22Rv1 (cell line): ENCODE measurements around the gene NKX6-1.

Experiments used
- H3K27ac ChIP-seq: fragments of 450-650 bp; 2 replicates; pipeline ENCODE4 v1.5.1; 2017
- CTCF ChIP-seq: fragments of 450-650 bp; IDR thresholded peaks from 2 replicates; pipeline ENCODE4 v1.5.1; 2017; ENCODE audit warnings: mild to moderate bottlenecking
- ZFX ChIP-seq: fragments of 450-650 bp; IDR thresholded peaks from 2 replicates; pipeline ENCODE4 v1.6.1; 2017; ENCODE audit warnings: antibody characterized with exemption, borderline replicate concordance

Gene NKX6-1

DNA sequence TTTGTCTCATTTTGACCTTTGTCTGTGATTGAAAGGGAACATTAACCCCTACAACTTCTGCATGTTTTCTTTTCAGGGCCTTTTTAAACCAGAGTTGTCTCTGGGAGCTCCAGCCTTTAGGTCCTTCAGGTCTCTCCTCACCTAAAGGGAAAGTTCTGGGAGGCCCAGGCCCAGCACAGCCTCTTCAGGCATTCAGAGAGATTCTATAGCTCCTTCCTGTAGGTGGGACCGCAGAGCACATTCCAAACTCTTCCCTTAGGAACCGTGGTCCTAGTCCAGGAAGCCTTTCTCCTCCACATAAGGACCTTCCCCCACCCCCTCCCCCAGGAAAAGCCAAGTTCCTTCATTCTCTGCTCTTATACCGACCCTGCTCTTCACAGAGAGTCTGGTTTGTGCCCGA, 14.9 kb downstream of the NKX6-1 start:
- TF ChIP-seq ZFX, result no peak
- TF ChIP-seq CTCF, result no peak
- no peak overlapping the region for H3K27ac ChIP-seq

DNA sequence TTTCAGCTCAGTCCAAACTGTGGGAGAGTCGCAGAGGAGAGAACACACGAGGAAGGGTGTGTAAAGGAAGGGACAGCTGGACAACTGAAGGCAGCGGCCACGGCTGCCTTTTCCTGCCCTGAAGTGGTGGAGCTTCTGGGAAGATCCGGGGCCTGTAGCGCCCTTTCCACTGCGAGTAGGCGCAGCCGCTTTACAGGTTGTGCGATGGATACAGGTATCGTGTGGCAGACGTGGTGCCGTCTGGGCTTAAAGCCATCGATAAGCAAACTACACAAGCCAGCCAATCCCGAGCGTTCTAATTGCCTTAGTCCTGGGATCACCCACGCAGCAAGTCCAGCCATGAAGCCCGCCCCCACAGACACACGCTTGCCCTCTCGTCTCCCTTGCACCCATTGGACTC, 15.4 kb downstream of the NKX6-1 start:
- H3K27ac ChIP-seq, result no peak overlapping the region
- no peak for TF ChIP-seq CTCF
- TF ChIP-seq ZFX, result no peak

DNA sequence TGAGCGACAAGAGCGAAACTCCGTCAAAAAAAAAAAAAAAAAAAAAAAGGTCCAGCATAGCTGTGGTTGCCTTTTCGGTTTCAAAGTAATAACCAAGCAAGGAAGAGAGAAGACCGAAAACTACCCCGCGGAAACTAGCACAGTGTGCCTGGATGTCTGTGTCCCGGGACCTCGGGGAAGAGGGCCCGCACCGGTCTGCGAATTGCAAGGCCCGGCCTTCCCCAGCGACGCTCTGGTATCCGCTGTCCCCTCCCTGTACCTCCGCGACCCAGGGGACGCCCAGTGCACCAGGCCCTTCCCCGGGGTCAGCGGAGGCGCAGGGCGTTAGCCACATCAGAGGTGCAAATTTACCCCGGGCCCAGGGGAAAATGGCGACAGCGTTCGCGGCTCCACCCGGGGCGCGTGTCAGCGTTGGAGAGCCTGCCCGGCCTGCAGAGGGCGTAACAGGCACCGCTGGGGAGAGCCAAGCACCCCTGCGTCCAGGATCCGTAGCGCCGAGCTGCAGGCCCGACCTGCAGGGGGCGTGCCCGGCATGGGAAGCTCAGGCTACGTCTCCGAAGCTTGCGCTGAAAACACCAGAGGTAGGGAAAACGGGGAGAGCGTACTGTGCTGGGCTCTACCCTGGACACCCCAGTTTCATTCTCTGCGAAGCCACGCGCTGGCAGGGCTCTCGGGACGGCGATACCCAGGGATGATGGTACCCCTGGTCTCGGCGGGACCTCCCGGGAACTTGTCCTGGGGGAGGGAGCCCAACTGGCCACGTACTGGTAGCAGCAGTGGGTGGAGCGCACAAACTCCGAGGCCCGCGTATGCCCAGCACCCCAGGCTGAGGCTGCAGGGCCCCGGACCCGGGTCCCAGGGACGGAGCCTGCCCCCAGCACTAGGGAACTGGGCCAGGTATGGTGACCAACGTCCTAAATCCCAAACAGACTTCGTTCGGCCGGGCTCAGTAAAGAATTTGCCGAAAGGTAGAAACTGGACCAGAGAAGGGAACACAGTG, 16.2 kb downstream of the NKX6-1 start:
- no peak overlapping the region for H3K27ac ChIP-seq
- TF ChIP-seq ZFX, result no peak
- TF ChIP-seq CTCF, result peak; percentile 42

GRCh38 chr4:84481860-84482245, 17.2 kb downstream of the NKX6-1 start:
- TF ChIP-seq CTCF (no peak), ZFX (no peak)
- no peak overlapping the region for H3K27ac ChIP-seq

DNA sequence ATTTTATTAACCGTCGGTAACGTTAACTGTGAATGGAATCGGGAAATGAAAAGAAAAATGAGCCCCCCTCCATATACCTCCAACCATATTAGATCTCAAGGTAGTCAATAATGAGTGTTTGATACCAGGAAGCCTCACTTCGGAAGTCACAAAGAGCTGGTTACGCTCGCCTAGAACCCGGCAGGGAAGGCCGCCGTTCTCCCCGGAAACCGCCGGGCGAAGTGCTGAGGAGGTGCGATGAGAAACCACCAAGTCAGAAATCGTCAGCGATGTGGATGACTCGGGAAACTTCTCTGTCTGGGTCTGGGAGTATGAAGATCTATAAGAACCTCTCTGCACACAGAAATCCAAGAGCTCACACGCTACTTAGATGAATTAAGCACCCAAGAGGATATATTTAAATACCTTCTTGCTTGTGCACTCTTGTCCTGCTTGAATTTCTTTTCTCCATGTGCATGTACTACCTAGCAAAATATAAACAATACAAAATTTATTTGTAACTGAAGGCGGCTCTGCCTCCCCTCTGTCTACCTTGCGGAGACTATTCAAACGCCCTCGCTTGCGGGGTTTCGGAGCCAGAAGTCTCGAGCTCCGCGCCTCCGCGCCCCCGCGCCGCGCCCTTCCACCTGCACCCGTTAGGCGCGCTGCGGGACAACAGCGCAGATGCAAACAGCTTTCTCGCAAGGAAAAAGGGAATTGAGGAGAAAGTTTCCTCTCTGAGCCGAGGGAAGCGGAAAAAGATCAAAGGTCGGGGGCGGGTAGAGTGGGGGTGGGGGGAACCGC, 17.8 kb downstream of the NKX6-1 start:
- no peak overlapping the region for H3K27ac ChIP-seq
- TF ChIP-seq ZFX (no peak), CTCF (no peak)

DNA sequence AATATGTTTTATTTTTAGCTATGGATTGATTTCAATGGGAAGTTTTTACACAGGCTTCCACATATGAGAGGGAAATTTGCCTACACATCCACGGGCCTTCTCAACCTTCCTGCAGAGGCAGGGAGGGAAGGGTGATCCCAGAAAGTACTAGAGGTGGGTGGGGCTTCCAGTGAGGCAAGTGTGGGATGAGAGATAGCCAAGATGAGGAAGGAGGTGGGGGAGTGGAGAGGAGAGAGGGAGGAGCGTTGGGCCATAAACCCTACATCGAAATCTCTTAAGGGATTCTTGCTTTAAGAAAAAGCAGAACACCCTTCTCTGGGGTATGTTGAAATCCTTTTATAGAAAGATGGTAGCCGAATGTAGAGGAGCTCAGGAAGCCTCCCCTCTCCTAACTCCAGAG, 19.0 kb downstream of the NKX6-1 start:
- no peak overlapping the region for H3K27ac ChIP-seq
- TF ChIP-seq CTCF, result no peak
- TF ChIP-seq ZFX, result no peak
